Liver (tissue), 9 donors: Measurements from ENCODE around the gene KDM4C. TPM values are rescaled to one million over a fixed set of nuclear protein-coding genes. Genes with fewer than 3 reads are reported as not detected.

ENCODE experiments used
- DNase-seq: peaks from one replicate; pipeline ENCODE4 v3.0.0-alpha.2; 2017; ENCODE audit warnings: low spot score
- H3K27ac ChIP-seq, 2 donors: one replicate each; pipeline ENCODE4 v1.7.0; 2013; ENCODE audit warnings: inconsistent platforms in 2 of 2, low read length in 2 of 2, control low read depth in 1 of 2, low read depth in 1 of 2, mild to moderate bottlenecking in 1 of 2
- H3K27me3 ChIP-seq, 4 donors: one replicate each; pipeline versions ENCODE4 v1.6.1 to v1.7.0; 2013; ENCODE audit warnings: low read length in 3 of 4, inconsistent platforms in 1 of 4, mild to moderate bottlenecking in 1 of 4, moderate library complexity in 1 of 4; ENCODE audit not compliant: control insufficient read depth in 4 of 4, insufficient read depth in 4 of 4
- H3K36me3 ChIP-seq, 4 donors: one replicate each; pipeline versions ENCODE4 v1.6.1 to v1.7.0; 2013; ENCODE audit warnings: low read length in 3 of 4, mild to moderate bottlenecking in 3 of 4, low read depth in 1 of 4, moderate library complexity in 1 of 4; ENCODE audit not compliant: control insufficient read depth in 4 of 4, insufficient read depth in 3 of 4
- H3K4me1 ChIP-seq, 4 donors: one replicate each; pipeline versions ENCODE4 v1.6.1 to v1.7.0; 2013; ENCODE audit warnings: low read length in 3 of 4, mild to moderate bottlenecking in 3 of 4, moderate library complexity in 1 of 4; ENCODE audit not compliant: control insufficient read depth in 4 of 4, insufficient read depth in 4 of 4
- H3K4me3 ChIP-seq, 3 donors: one replicate each; pipeline versions ENCODE4 v1.6.1 to v1.7.0; 2013; ENCODE audit warnings: low read length in 3 of 3, control low read depth in 1 of 3, low read depth in 1 of 3, mild to moderate bottlenecking in 1 of 3
- H3K9ac ChIP-seq, 2 donors: one replicate each; pipeline ENCODE4 v1.7.0; 2013; ENCODE audit warnings: low read length in 2 of 2, mild to moderate bottlenecking in 2 of 2, moderate library complexity in 2 of 2, control low read depth in 1 of 2, low read depth in 1 of 2
- H3K9me3 ChIP-seq, 4 donors: one replicate each; pipeline versions ENCODE4 v1.6.1 to v1.7.0; 2013; ENCODE audit warnings: low read length in 3 of 4; ENCODE audit not compliant: control insufficient read depth in 4 of 4
- CTCF ChIP-seq: fragments of 150-350 bp; IDR thresholded peaks from 2 replicates; pipeline ENCODE4 v1.5.1; 2017; ENCODE audit warnings: improper control_type of control experiment, low read depth, low read length; ENCODE audit not compliant: missing input control
- EGR1 ChIP-seq, 2 donors: IDR thresholded peaks; 2 replicates each; pipeline ENCODE4 v1.6.1; 2016 to 2018; ENCODE audit warnings: antibody characterized with exemption in 2 of 2, low read depth in 2 of 2
- FOXA1 ChIP-seq: IDR thresholded peaks from 2 replicates; pipeline ENCODE4 v1.6.1; 2016; ENCODE audit warnings: antibody characterized with exemption
- FOXA2 ChIP-seq: IDR thresholded peaks from 2 replicates; pipeline ENCODE4 v1.6.1; 2016; ENCODE audit warnings: antibody characterized with exemption
- HNF4A ChIP-seq, 2 donors: conservative IDR thresholded peaks; 2 replicates each; pipeline ENCODE4 v1.6.1; 2016; ENCODE audit warnings: antibody characterized with exemption in 2 of 2, mild to moderate bottlenecking in 2 of 2
- HNF4G ChIP-seq: IDR thresholded peaks from 2 replicates; pipeline ENCODE4 v1.6.1; 2016; ENCODE audit warnings: antibody characterized with exemption
- NR2F2 ChIP-seq: IDR thresholded peaks from 2 replicates; pipeline ENCODE4 v1.6.1; 2016; ENCODE audit warnings: antibody characterized with exemption
- RAD21 ChIP-seq, 2 donors: IDR thresholded peaks; 2 replicates each; pipeline ENCODE4 v1.6.1; 2016; ENCODE audit warnings: antibody characterized with exemption in 2 of 2, mild to moderate bottlenecking in 2 of 2
- REST ChIP-seq: IDR thresholded peaks from 2 replicates; pipeline ENCODE4 v1.6.1; 2016; ENCODE audit warnings: antibody characterized with exemption, mild to moderate bottlenecking
- RXRA ChIP-seq, 2 donors: IDR thresholded peaks; 2 replicates each; pipeline ENCODE4 v1.6.1; 2017 to 2018; ENCODE audit warnings: antibody characterized with exemption in 2 of 2, mild to moderate bottlenecking in 1 of 2
- SP1 ChIP-seq: IDR thresholded peaks from 2 replicates; pipeline ENCODE4 v1.6.1; 2018; ENCODE audit warnings: antibody characterized with exemption, mild to moderate bottlenecking
- TAF1 ChIP-seq: conservative IDR thresholded peaks from 2 replicates; pipeline ENCODE4 v1.6.1; 2016; ENCODE audit warnings: antibody characterized with exemption, mild to moderate bottlenecking
- YY1 ChIP-seq: IDR thresholded peaks from 2 replicates; pipeline ENCODE4 v1.6.1; 2016; ENCODE audit warnings: antibody characterized with exemption, mild to moderate bottlenecking
- WGBS: extraction: QIAGEN DNeasy Blood & Tissue Kit; methylation state at CpG from one replicate; pipeline ENCODE4 v1.1.7; 2013; 5-methylcytosine and 5-hydroxymethylcytosine counted together
- polyA plus RNA-seq, 2 donors: library from polyadenylated mRNA; stranded (reverse) in 1 of 2; unstranded in 1 of 2; fragments of 200-250 nt in 1 of 2; fragments of >200 nt in 1 of 2; fragmentation: Nextera tagmentation in 1 of 2; extraction: Ambion mirVana in 1 of 2; gene quantifications; one replicate each; pipeline versions ENCODE4 v1.2.1 to v1.2.3, GENCODE V29; 2013 to 2015
- total RNA-seq, 2 donors: library from RNA; depleted of rRNA; stranded (reverse); fragments of >200 nt; gene quantifications; one replicate each; pipeline ENCODE4 v1.2.3, GENCODE V29; 2014
- TF ChIP-seq, protein P1 (sequence below): IDR thresholded peaks from 2 replicates; pipeline ENCODE4 v1.6.1; 2016; ENCODE audit warnings: antibody characterized with exemption
- TF ChIP-seq, protein P2 (sequence below): IDR thresholded peaks from 2 replicates; pipeline ENCODE4 v1.6.1; 2016; ENCODE audit warnings: antibody characterized with exemption
- TF ChIP-seq, protein P3 (sequence below): IDR thresholded peaks from 2 replicates; pipeline ENCODE4 v1.6.1; 2016; ENCODE audit warnings: antibody characterized with exemption
- donor health status: healthy.
- donor health status: healthy.
- donor health status: healthy.
- donor health status: healthy.
- donor health status: healthy.

Gene KDM4C
- total and polyA plus RNA-seq, 4 donors = 4.3 to 40.2 (median 24.0) TPM

DNA sequence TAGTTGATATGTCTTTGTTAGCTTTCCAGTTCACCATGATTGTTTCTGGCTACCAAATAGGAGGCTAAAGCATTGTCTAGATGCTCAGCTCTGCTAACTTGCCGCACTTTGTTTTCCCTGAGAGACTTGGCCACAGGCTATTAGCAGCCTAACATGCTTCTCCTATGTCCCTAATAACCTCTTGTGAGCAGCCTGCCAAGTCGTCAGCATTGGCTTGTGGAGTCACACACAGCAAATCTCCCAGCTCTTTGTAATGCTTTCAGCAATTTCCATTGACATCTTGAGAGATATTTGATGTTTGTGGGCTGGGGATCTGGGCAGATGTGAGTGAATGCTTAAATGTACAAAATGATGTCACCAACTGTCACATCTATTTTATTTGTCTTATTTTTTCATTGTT, 346.9 kb downstream of the KDM4C start:
- TF ChIP-seq CTCF (no peak), RAD21 (IDR thresholded peaks at IDR 0.05) (no peak), FOXA1 (no peak), YY1 (no peak)
- TF ChIP-seq, protein P1, sequence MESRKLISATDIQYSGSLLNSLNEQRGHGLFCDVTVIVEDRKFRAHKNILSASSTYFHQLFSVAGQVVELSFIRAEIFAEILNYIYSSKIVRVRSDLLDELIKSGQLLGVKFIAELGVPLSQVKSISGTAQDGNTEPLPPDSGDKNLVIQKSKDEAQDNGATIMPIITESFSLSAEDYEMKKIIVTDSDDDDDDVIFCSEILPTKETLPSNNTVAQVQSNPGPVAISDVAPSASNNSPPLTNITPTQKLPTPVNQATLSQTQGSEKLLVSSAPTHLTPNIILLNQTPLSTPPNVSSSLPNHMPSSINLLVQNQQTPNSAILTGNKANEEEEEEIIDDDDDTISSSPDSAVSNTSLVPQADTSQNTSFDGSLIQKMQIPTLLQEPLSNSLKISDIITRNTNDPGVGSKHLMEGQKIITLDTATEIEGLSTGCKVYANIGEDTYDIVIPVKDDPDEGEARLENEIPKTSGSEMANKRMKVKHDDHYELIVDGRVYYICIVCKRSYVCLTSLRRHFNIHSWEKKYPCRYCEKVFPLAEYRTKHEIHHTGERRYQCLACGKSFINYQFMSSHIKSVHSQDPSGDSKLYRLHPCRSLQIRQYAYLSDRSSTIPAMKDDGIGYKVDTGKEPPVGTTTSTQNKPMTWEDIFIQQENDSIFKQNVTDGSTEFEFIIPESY = no peak
- Histone ChIP-seq H3K27ac (no peak overlapping the region), H3K27me3 (no peaks in the 10 kb centered on the region), H3K4me3 (no peak overlapping the region), H3K36me3 (peaks cover 0 to 15% (median 9%) of the 10 kb centered on the region in 4 donors), H3K9ac (no peak overlapping the region), H3K4me1 (no peaks in the 10 kb centered on the region), H3K9me3 (no peaks in the 10 kb centered on the region)
- 92% methylated on average over 2 of the region's 2 CpGs for WGBS
- DNase-seq = no peak

- Histone ChIP-seq H3K36me3 (peaks cover 0 to 15% (median 9%) of the 10 kb centered on the region in 4 donors), H3K4me3 (no peak overlapping the region), H3K27ac (no peak overlapping the region), H3K9me3 (no peaks in the 10 kb centered on the region), H3K9ac (no peak overlapping the region), H3K27me3 (no peaks in the 10 kb centered on the region), H3K4me1 (no peaks in the 10 kb centered on the region)
- DNase-seq = no peak
- TF ChIP-seq RAD21 (IDR thresholded peaks at IDR 0.05) = no peak
- TF ChIP-seq TAF1 = no peak
- TF ChIP-seq FOXA1 = no peak
- TF ChIP-seq EGR1 (IDR thresholded peaks at IDR 0.05; ENCODE audit: low read depth in 2 of 2) = no peak
- TF ChIP-seq YY1 = no peak
- TF ChIP-seq REST = no peak
- no peak for TF ChIP-seq HNF4A (conservative IDR thresholded peaks at IDR 0.05)
- TF ChIP-seq FOXA2 = no peak
- 81% methylated on average over 2 of the region's 2 CpGs for whole genome bisulfite sequencing
Measured at GRCh38 chr9:7105095-7105494, 347.3 kb downstream of the KDM4C start.

DNA sequence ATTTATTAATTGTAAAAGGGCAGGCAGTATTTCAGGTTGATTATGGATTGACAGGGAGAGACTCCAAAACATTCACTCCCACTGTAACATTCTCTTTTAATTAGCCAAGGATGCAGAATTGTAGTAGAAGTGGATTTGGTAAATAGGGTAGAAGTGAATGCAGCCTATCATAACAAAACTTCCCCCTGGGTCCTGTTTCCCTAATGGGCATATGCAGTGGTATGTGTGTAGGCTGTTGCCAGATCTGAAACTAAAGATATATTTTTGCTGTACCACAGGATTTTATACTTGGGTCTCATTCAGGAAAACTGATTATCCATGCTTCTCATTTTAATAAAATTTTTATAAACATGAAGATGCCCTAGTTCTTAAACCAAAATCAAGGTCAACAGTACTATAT, 351.2 kb downstream of the KDM4C start:
- no peak for DNase-seq
- Histone ChIP-seq H3K9ac (no peak overlapping the region), H3K36me3 (peaks cover 0 to 10% (median 4%) of the 10 kb centered on the region in 4 donors), H3K27me3 (no peaks in the 10 kb centered on the region), H3K27ac (no peak overlapping the region), H3K9me3 (no peaks in the 10 kb centered on the region), H3K4me3 (no peak overlapping the region), H3K4me1 (no peaks in the 10 kb centered on the region)
- no peak for TF ChIP-seq NR2F2
- TF ChIP-seq RXRA (IDR thresholded peaks at IDR 0.05) = no peak
- TF ChIP-seq FOXA2 = no peak
- TF ChIP-seq HNF4G = no peak
- TF ChIP-seq RAD21 (IDR thresholded peaks at IDR 0.05) = no peak
- no peak for TF ChIP-seq FOXA1
- TF ChIP-seq, protein P2, sequence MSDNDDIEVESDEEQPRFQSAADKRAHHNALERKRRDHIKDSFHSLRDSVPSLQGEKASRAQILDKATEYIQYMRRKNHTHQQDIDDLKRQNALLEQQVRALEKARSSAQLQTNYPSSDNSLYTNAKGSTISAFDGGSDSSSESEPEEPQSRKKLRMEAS = no peak
- TF ChIP-seq, protein P1 = no peak
- TF ChIP-seq SP1 = no peak
- TF ChIP-seq, protein P3, sequence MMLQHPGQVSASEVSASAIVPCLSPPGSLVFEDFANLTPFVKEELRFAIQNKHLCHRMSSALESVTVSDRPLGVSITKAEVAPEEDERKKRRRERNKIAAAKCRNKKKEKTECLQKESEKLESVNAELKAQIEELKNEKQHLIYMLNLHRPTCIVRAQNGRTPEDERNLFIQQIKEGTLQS = no peak
- TF ChIP-seq HNF4A (conservative IDR thresholded peaks at IDR 0.05) = no peak
- no peak for TF ChIP-seq TAF1
- no peak for TF ChIP-seq EGR1 (IDR thresholded peaks at IDR 0.05; ENCODE audit: low read depth in 2 of 2)
